HCT116 (cell line): ENCODE data around the gene NOX3. TPM values are rescaled to one million over a fixed set of nuclear protein-coding genes. Genes with fewer than 3 reads are reported as not detected.

Experiments used
- ATAC-seq: fragments of 200-7000 bp; cut with Tn5 transposase; 2 replicates; pipeline ENCODE4 v1.9.1; 2020; ENCODE audit warnings: mild to moderate bottlenecking, moderate library complexity
- BruUV-seq: library from RNA; stranded (reverse); fragments of 400-500 nt; replicated peaks from 2 replicates; lab custom pipeline; 2021; lab: Mats Ljungman, UMichigan
- CTCF ChIA-PET: fragments of 300-600 bp; sonication (Branson Sonifier 250); formaldehyde crosslinking; loops from one replicate; lab custom pipeline; 2021; ENCODE audit warnings: antibody characterized with exemption; lab: Charles Lee
- POLR2A ChIA-PET: fragments of 300-600, 350-600 bp; sonication (Branson Sonifier 250); formaldehyde crosslinking; loops from one replicate; lab custom pipeline; 2021; ENCODE audit warnings: antibody characterized with exemption; lab: Charles Lee
- RAD21 ChIA-PET, 2 experiments: fragments of 300-600 bp; sonication (Branson Sonifier 250); formaldehyde crosslinking; loops; one replicate each; lab custom pipeline; 2023; ENCODE audit warnings: low total read pairs in 2 of 2; ENCODE audit not compliant: uncharacterized antibody in 2 of 2, unreplicated experiment in 2 of 2, low non-redundant PET in 1 of 2; lab: Charles Lee
- DNase-seq: peaks from one replicate; pipeline ENCODE4 v3.0.0-alpha.2; 2010; ENCODE audit warnings: low read depth, low spot score
- H2AFZ ChIP-seq: fragments of 200-600 bp; shearing (Covaris generic), sonication (generic); 2 replicates; pipeline ENCODE4 v1.6.1; 2017; ENCODE audit warnings: low read depth, mixed run types, mixed read lengths, antibody characterized with exemption, low read length; ENCODE audit not compliant: poor library complexity, severe bottlenecking
- H3K27ac ChIP-seq: 2 replicates; pipeline ENCODE4 v1.5.1; 2012; ENCODE audit warnings: low read depth, low read length
- H3K27me3 ChIP-seq: fragments of 200-600 bp; sonication (generic); 2 replicates; pipeline ENCODE4 v1.6.1; 2016; ENCODE audit warnings: mixed run types, low read length, mixed read lengths; ENCODE audit not compliant: insufficient read depth
- H3K36me3 ChIP-seq, 2 experiments: fragments of 200-500 bp in 1 of 2; fragments of 200-600 bp in 1 of 2; sonication (Bioruptor generic) in 1 of 2; sonication (generic) in 1 of 2; 2 replicates each; pipeline versions ENCODE4 v1.5.1 to v1.6.1; 2014 to 2016; ENCODE audit warnings: low read length in 2 of 2, inconsistent platforms in 1 of 2, mixed read lengths in 1 of 2, mixed run types in 1 of 2; ENCODE audit not compliant: insufficient read depth in 2 of 2, control insufficient read depth in 1 of 2
- H3K4me1 ChIP-seq, 2 experiments: fragments of 200-600 bp in 1 of 2; sonication (generic) in 1 of 2; 2 replicates each; pipeline versions ENCODE4 v1.5.1 to v1.6.1; 2012 to 2017; ENCODE audit warnings: low read length in 2 of 2, inconsistent platforms in 1 of 2, mild to moderate bottlenecking in 1 of 2, mixed read lengths in 1 of 2, mixed run types in 1 of 2, moderate library complexity in 1 of 2; ENCODE audit not compliant: insufficient read depth in 2 of 2, control insufficient read depth in 1 of 2
- H3K4me2 ChIP-seq: fragments of 200-600 bp; sonication (generic); 2 replicates; pipeline ENCODE4 v1.6.1; 2017; ENCODE audit warnings: mixed run types, low read length, mixed read lengths
- H3K4me3 ChIP-seq, 2 experiments: fragments of 200-600 bp in 1 of 2; sonication (generic) in 1 of 2; replicated peaks in 1 of 2; 2 replicates each; pipeline ENCODE4 v1.5.1; 2011 to 2016; ENCODE audit warnings: low read length in 2 of 2, control low read depth in 1 of 2, low read depth in 1 of 2, mild to moderate bottlenecking in 1 of 2, mixed read lengths in 1 of 2, mixed run types in 1 of 2
- H3K79me2 ChIP-seq: fragments of 200-600 bp; sonication (generic); 2 replicates; pipeline ENCODE4 v1.6.1; 2017; ENCODE audit warnings: mild to moderate bottlenecking, mixed run types, low read length, moderate library complexity, mixed read lengths; ENCODE audit not compliant: insufficient read depth
- H3K9ac ChIP-seq: fragments of 200-600 bp; sonication (generic); 2 replicates; pipeline ENCODE4 v1.6.1; 2016; ENCODE audit warnings: low read length, mixed read lengths
- H3K9me2 ChIP-seq: fragments of 200-600 bp; sonication (generic), shearing (Covaris generic); 2 replicates; pipeline ENCODE4 v1.6.1; 2017; ENCODE audit warnings: mixed run types, mild to moderate bottlenecking, moderate library complexity; ENCODE audit not compliant: insufficient read depth
- H3K9me3 ChIP-seq, 2 experiments: fragments of 200-500 bp in 1 of 2; fragments of 200-600 bp in 1 of 2; sonication (Bioruptor generic) in 1 of 2; sonication (generic) in 1 of 2; 2 replicates each; pipeline ENCODE4 v1.6.1; 2014 to 2017; ENCODE audit warnings: low read length in 2 of 2, mixed read lengths in 2 of 2, inconsistent platforms in 1 of 2, low read depth in 1 of 2, mild to moderate bottlenecking in 1 of 2, mixed run types in 1 of 2, moderate library complexity in 1 of 2; ENCODE audit not compliant: control insufficient read depth in 1 of 2, insufficient read depth in 1 of 2
- H4K20me1 ChIP-seq: fragments of 200-600 bp; sonication (generic), shearing (Covaris generic); 2 replicates; pipeline ENCODE4 v1.6.1; 2017; ENCODE audit warnings: mixed run types, mild to moderate bottlenecking, moderate library complexity; ENCODE audit not compliant: insufficient read depth
- CBX3 ChIP-seq: IDR thresholded peaks from 2 replicates; pipeline ENCODE4 v1.6.1; 2012; ENCODE audit warnings: low read depth
- CEBPB ChIP-seq: IDR thresholded peaks from 2 replicates; pipeline ENCODE4 v1.6.1; 2012; ENCODE audit warnings: low read depth
- EGR1 ChIP-seq: IDR thresholded peaks from 2 replicates; pipeline ENCODE4 v1.6.1; 2012; ENCODE audit warnings: low read depth
- EZH2 ChIP-seq: fragments of 200-600 bp; sonication (generic); IDR thresholded peaks from 2 replicates; pipeline ENCODE4 v1.6.1; 2017; ENCODE audit warnings: antibody characterized with exemption, mixed run types
- FOSL1 ChIP-seq: IDR thresholded peaks from 2 replicates; pipeline ENCODE4 v1.6.1; 2012; ENCODE audit warnings: low read depth
- JUND ChIP-seq: IDR thresholded peaks from 2 replicates; pipeline ENCODE4 v1.6.1; 2012
- POLR2AphosphoS5 ChIP-seq: IDR thresholded peaks from 2 replicates; pipeline ENCODE4 v1.6.1; 2011; ENCODE audit warnings: mild to moderate bottlenecking, low read depth, low read length, moderate library complexity
- RAD21 ChIP-seq: IDR thresholded peaks from 2 replicates; pipeline ENCODE4 v1.6.1; 2012; ENCODE audit warnings: low read depth, mild to moderate bottlenecking
- SP1 ChIP-seq: IDR thresholded peaks from 2 replicates; pipeline ENCODE4 v1.6.1; 2012; ENCODE audit warnings: low read depth
- SRF ChIP-seq: IDR thresholded peaks from 2 replicates; pipeline ENCODE4 v1.6.1; 2012; ENCODE audit warnings: low read depth
- TCF7L2 ChIP-seq: IDR thresholded peaks from 2 replicates; pipeline ENCODE4 v1.7.0; 2011; ENCODE audit warnings: borderline replicate concordance, inconsistent platforms; ENCODE audit not compliant: insufficient read depth, insufficient read length; ENCODE audit errors: extremely low read depth
- YY1 ChIP-seq: IDR thresholded peaks from 2 replicates; pipeline ENCODE4 v1.6.1; 2011; ENCODE audit warnings: low read length, low read depth, moderate library complexity, mild to moderate bottlenecking; ENCODE audit not compliant: insufficient replicate concordance; ENCODE audit errors: extremely low read depth
- ZNF274 ChIP-seq: fragments of 200-500 bp; sonication (Bioruptor generic); IDR thresholded peaks from 2 replicates; pipeline ENCODE4 v1.6.1; 2014; ENCODE audit warnings: mild to moderate bottlenecking, low read depth, low read length, inconsistent platforms
- intact Hi-C: fragments of 100-400 bp; cut with micrococcal nuclease; formaldehyde crosslinking; loops from 2 replicates; pipeline ENCODE4 v1.10.0; 2022
- total RNA-seq: library from RNA; stranded (reverse); gene quantifications from one replicate; pipeline ENCODE4 v1.2.1, GENCODE V29; 2021; ENCODE audit not compliant: unreplicated experiment
- TF ChIP-seq, protein P1 (sequence below): IDR thresholded peaks from 2 replicates; pipeline ENCODE4 v1.6.1; 2012
- TF ChIP-seq, protein P2 (sequence below): IDR thresholded peaks from 2 replicates; pipeline ENCODE4 v1.6.1; 2012; ENCODE audit warnings: low read depth
- TF ChIP-seq, protein P3 (sequence below), 3 experiments: fragments of 200-600 bp in 1 of 3; sonication (generic) in 1 of 3; IDR thresholded peaks in 2 of 3; conservative IDR thresholded peaks in 1 of 3; 2 replicates each; pipeline ENCODE4 v1.5.1; 2012 to 2017; ENCODE audit warnings: low read depth in 2 of 3, low read length in 2 of 3, antibody characterized with exemption in 1 of 3, borderline replicate concordance in 1 of 3, control low read depth in 1 of 3, mild to moderate bottlenecking in 1 of 3, mixed read lengths in 1 of 3, mixed run types in 1 of 3, moderate library complexity in 1 of 3; ENCODE audit not compliant: insufficient read depth in 1 of 3

NOX3 gene
- total RNA-seq, 1 experiment from 2014 or later, result not detected

DNA sequence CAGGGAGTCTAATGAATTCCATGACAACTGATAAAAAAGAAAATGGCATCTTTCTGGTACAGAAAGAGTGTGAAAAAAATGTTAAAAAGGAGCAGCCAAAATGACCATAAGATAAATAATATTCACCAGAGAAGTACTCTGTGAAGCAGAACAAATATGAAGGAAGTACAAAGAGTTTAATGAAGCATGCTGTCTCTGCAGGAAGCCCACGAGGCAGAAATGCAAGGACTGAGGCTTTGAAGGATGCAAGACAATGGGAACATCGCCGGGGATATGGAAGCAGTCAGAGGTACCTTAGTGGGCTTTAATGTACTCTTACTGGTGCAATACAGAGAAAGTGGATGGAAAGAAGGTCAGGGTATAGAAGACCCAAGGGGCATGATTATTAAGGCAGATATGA is 50.7 kb downstream of the NOX3 start:
- no peaks in the 10 kb centered on the region for H3K9me3 ChIP-seq
- no TSS peak for BruUV-seq
- no peaks in the 10 kb centered on the region for H3K4me1 ChIP-seq
- no peaks in the 10 kb centered on the region for H3K9me2 ChIP-seq
- H3K79me2 ChIP-seq, result no peaks in the 10 kb centered on the region
- ChIA-PET POLR2A (no interaction called here), CTCF (no interaction called here), RAD21 (no interaction called here)
- no peak overlapping the region for H3K27ac ChIP-seq
- intact Hi-C loops, result no loop called here
- H3K4me2 ChIP-seq, result no peak overlapping the region
- no peak overlapping the region for H3K4me3 ChIP-seq
- H3K27me3 ChIP-seq, result no peaks in the 10 kb centered on the region
- TF ChIP-seq CEBPB (no peak), RAD21 (no peak), POLR2AphosphoS5 (no peak), ZNF274 (no peak), EGR1 (no peak), CBX3 (no peak), SRF (no peak), FOSL1 (no peak), SP1 (no peak), TCF7L2 (no peak), EZH2 (no peak), JUND (no peak), YY1 (no peak)
- TF ChIP-seq, protein P1, sequence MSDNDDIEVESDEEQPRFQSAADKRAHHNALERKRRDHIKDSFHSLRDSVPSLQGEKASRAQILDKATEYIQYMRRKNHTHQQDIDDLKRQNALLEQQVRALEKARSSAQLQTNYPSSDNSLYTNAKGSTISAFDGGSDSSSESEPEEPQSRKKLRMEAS, result no peak
- TF ChIP-seq, protein P2, sequence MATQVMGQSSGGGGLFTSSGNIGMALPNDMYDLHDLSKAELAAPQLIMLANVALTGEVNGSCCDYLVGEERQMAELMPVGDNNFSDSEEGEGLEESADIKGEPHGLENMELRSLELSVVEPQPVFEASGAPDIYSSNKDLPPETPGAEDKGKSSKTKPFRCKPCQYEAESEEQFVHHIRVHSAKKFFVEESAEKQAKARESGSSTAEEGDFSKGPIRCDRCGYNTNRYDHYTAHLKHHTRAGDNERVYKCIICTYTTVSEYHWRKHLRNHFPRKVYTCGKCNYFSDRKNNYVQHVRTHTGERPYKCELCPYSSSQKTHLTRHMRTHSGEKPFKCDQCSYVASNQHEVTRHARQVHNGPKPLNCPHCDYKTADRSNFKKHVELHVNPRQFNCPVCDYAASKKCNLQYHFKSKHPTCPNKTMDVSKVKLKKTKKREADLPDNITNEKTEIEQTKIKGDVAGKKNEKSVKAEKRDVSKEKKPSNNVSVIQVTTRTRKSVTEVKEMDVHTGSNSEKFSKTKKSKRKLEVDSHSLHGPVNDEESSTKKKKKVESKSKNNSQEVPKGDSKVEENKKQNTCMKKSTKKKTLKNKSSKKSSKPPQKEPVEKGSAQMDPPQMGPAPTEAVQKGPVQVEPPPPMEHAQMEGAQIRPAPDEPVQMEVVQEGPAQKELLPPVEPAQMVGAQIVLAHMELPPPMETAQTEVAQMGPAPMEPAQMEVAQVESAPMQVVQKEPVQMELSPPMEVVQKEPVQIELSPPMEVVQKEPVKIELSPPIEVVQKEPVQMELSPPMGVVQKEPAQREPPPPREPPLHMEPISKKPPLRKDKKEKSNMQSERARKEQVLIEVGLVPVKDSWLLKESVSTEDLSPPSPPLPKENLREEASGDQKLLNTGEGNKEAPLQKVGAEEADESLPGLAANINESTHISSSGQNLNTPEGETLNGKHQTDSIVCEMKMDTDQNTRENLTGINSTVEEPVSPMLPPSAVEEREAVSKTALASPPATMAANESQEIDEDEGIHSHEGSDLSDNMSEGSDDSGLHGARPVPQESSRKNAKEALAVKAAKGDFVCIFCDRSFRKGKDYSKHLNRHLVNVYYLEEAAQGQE, result no peak
- TF ChIP-seq, protein P3, sequence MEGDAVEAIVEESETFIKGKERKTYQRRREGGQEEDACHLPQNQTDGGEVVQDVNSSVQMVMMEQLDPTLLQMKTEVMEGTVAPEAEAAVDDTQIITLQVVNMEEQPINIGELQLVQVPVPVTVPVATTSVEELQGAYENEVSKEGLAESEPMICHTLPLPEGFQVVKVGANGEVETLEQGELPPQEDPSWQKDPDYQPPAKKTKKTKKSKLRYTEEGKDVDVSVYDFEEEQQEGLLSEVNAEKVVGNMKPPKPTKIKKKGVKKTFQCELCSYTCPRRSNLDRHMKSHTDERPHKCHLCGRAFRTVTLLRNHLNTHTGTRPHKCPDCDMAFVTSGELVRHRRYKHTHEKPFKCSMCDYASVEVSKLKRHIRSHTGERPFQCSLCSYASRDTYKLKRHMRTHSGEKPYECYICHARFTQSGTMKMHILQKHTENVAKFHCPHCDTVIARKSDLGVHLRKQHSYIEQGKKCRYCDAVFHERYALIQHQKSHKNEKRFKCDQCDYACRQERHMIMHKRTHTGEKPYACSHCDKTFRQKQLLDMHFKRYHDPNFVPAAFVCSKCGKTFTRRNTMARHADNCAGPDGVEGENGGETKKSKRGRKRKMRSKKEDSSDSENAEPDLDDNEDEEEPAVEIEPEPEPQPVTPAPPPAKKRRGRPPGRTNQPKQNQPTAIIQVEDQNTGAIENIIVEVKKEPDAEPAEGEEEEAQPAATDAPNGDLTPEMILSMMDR (IDR thresholded peaks at IDR 0.05 in 2 of 3, conservative IDR thresholded peaks at IDR 0.05 in 1 of 3; ENCODE audit: borderline replicate concordance in 1 of 3, insufficient read depth in 1 of 3, low read depth in 2 of 3, low read length in 2 of 3), result no peak
- ATAC-seq (no peak), DNase-seq (no peak)
- H4K20me1 ChIP-seq, result no peaks in the 10 kb centered on the region
- H2AFZ ChIP-seq, result no peak overlapping the region
- no peaks in the 10 kb centered on the region for H3K36me3 ChIP-seq
- no peak overlapping the region for H3K9ac ChIP-seq
